Measurements from ENCODE around the gene ELP6.

ELP6 gene

GRCh38 chr3:47455806-47456452, 57.6 kb downstream of the ELP6 start:
- no peak for FAIRE-seq

GRCh38 chr3:47452453-47453215, 60.9 kb downstream of the ELP6 start:
- no peak for FAIRE-seq
